Heart right ventricle (tissue), 16 donors: ENCODE results near the gene HCN2. TPM values are rescaled to one million over a fixed set of nuclear protein-coding genes. Genes with fewer than 3 reads are reported as not detected.

ENCODE experiments used
- ATAC-seq, 8 donors: fragments of 200-7000 bp; cut with Tn5 transposase; one replicate each; pipeline ENCODE4 v1.9.1; 2020; ENCODE audit warnings: mild to moderate bottlenecking in 8 of 8, moderate library complexity in 8 of 8, moderate number of reproducible peaks in 1 of 8
- DNase-seq, 2 donors: peaks; one replicate each; pipeline ENCODE4 v3.0.0-alpha.2; 2020
- H3K27ac ChIP-seq, 10 donors: fragments of 200-600 bp; sonication (generic) in 2 of 10; one replicate each; pipeline versions ENCODE4 v1.5.0 to v1.8.0; 2020 to 2022; ENCODE audit warnings: mild to moderate bottlenecking in 3 of 10
- H3K27me3 ChIP-seq, 7 donors: fragments of 200-600 bp; one replicate each; pipeline ENCODE4 v1.8.0; 2021 to 2022; ENCODE audit warnings: mild to moderate bottlenecking in 2 of 7
- H3K36me3 ChIP-seq, 9 donors: fragments of 200-600 bp; sonication (generic) in 1 of 9; one replicate each; pipeline versions ENCODE4 v1.5.0 to v1.8.0; 2020 to 2022; ENCODE audit warnings: mild to moderate bottlenecking in 2 of 9
- H3K4me1 ChIP-seq, 9 donors: fragments of 200-600 bp; sonication (generic) in 1 of 9; one replicate each; pipeline versions ENCODE4 v1.5.0 to v1.8.0; 2020 to 2022; ENCODE audit warnings: mild to moderate bottlenecking in 4 of 9
- H3K4me3 ChIP-seq, 10 donors: fragments of 200-600 bp; sonication (generic) in 2 of 10; one replicate each; pipeline versions ENCODE4 v1.5.0 to v1.8.0; 2020 to 2022; ENCODE audit warnings: mild to moderate bottlenecking in 7 of 10, moderate library complexity in 2 of 10
- H3K9me3 ChIP-seq, 11 donors: fragments of 200-600 bp in 10 of 11; sonication (generic) in 2 of 11; one replicate each; pipeline versions ENCODE4 v1.5.0 to v1.8.0; 2013 to 2022; ENCODE audit warnings: mild to moderate bottlenecking in 2 of 11, control low read depth in 1 of 11, moderate library complexity in 1 of 11
- WGBS, 2 donors: extraction: QIAGEN DNeasy Blood & Tissue Kit; methylation state at CpG; one replicate each; pipeline ENCODE4 v1.1.7; 2013; ENCODE audit warnings: inconsistent platforms in 1 of 2; 5-methylcytosine and 5-hydroxymethylcytosine counted together
- intact Hi-C, 10 donors: fragments of 100-400 bp; cut with DNase I; formaldehyde crosslinking; loops; one replicate each; pipeline versions ENCODE4 v1.11.1 to v1.14.2; 2022
- polyA plus RNA-seq, 2 donors: library from polyadenylated mRNA; stranded (reverse); fragments of 200-250 nt; gene quantifications; one replicate each; pipeline ENCODE4 v1.2.3, GENCODE V29; 2013
- total RNA-seq, 10 donors: library from RNA; stranded (reverse); fragmentation: NEBNext Ultra II Directional in 3 of 10; extraction: Animal tissue kit (Norgen Biotek cat#: 25700) in 3 of 10; gene quantifications; one replicate each; pipeline versions ENCODE4 v1.2.1 to v1.2.4, GENCODE V29; 2021 to 2023
- TF ChIP-seq, protein P1 (sequence below), 9 donors: fragments of 200-600 bp; sonication (generic) in 2 of 9; IDR thresholded peaks; one replicate each; pipeline versions ENCODE4 v1.5.0 to v1.8.0; 2021 to 2022; ENCODE audit warnings: antibody characterized with exemption in 9 of 9, mild to moderate bottlenecking in 5 of 9, moderate library complexity in 1 of 9
- donor health status: Arrhythmogenic right ventricular cardiomyopathy.
- donor health status: ischemic (EF 13 %, LVEDD 7.1; RV severe dilation, severe dysfunction).
- donor health status: healthy with polysubstance abuse.
- donor health status: DM: no; HTN: yes; CAD: no.
- donor health status: DM: no; HTN: no; CAD: no.
- donor health status: ischemic (EF 25% LVEDD 6.9; RV normal size, moderate dysfunction).
- donor health status: ischemic (EF 25% LVEDD 5.7; RV mildly dilated, moderate dysfunction).
- donor health status: healthy.
- donor health status: DM: yes; HTN: yes; CAD: no.
- donor health status: Ischemic cardiomyopathy.
- donor health status: ischemic (EF 35%, LVEDD 5.7; RV mildly dilated, moderate dysfunction).
- donor health status: nonischemic (EF 11% LVEDD 7.7; RV severe dilation, severe dysfunction).
- donor health status: DM: yes; HTN: yes; CAD: no.
- donor health status: PGD.
- donor health status: ischemic (EF 29% LVEDD 5.4; RV normal size, mild dysfunction).
- donor health status: nonischemic (EF 23%, LVEDD 6.1; RV moderate dilation, normal function).

HCN2 gene
- total and polyA plus RNA-seq, 12 donors, result 0.90 to 10.7 (median 4.8) TPM

- Histone ChIP-seq H3K4me3 (peak overlapping the region in 3 of 10 donors; percentile 12 to 24 (median 23)), H3K27ac (peak overlapping the region in 2 of 10 donors; percentile 5 to 56), H3K36me3 (no peaks in the 10 kb centered on the region), H3K9me3 (no peaks in the 10 kb centered on the region), H3K4me1 (peaks cover 4 to 34% (median 19%) of the 10 kb centered on the region in 9 donors), H3K27me3 (peaks cover 27 to 58% (median 50%) of the 10 kb centered on the region in 7 donors)
- DNase-seq (peak in 1 of 2 donors; percentile 13), ATAC-seq (no peak)
- 21 to 22% methylated on average over 53 to 54 of the region's 54 CpGs for WGBS, 2 donors
- TF ChIP-seq, protein P1, sequence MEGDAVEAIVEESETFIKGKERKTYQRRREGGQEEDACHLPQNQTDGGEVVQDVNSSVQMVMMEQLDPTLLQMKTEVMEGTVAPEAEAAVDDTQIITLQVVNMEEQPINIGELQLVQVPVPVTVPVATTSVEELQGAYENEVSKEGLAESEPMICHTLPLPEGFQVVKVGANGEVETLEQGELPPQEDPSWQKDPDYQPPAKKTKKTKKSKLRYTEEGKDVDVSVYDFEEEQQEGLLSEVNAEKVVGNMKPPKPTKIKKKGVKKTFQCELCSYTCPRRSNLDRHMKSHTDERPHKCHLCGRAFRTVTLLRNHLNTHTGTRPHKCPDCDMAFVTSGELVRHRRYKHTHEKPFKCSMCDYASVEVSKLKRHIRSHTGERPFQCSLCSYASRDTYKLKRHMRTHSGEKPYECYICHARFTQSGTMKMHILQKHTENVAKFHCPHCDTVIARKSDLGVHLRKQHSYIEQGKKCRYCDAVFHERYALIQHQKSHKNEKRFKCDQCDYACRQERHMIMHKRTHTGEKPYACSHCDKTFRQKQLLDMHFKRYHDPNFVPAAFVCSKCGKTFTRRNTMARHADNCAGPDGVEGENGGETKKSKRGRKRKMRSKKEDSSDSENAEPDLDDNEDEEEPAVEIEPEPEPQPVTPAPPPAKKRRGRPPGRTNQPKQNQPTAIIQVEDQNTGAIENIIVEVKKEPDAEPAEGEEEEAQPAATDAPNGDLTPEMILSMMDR (IDR thresholded peaks at IDR 0.05), result no peak
- intact Hi-C loops, result loop anchor here in 1 of 10 donors (5.0 kb wide), 2 partner anchors 68 to 148 kb away; no protein-coding TSS in a partner anchor
Measured at GRCh38 chr19:588741-589692, 664 bp upstream of the HCN2 start.

DNA sequence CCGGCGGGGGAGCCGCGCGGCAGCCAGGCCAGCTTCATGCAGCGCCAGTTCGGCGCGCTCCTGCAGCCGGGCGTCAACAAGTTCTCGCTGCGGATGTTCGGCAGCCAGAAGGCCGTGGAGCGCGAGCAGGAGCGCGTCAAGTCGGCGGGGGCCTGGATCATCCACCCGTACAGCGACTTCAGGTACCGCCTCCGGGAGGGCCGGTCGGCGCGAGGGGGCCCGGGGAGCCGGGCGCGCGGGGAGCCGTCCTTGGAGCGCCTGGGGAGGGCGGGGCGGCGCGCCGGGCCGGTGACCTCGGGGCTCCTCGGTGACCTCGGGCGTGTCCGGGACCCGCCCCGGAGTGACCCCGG is 690 bp downstream of the HCN2 start:
- intact Hi-C loops, result loop anchor here in 1 of 10 donors (10.0 kb wide), 1 partner anchor 144 kb away; no protein-coding TSS in a partner anchor
- Histone ChIP-seq H3K4me1 (peaks cover 3 to 28% (median 17%) of the 10 kb centered on the region in 9 donors), H3K36me3 (no peaks in the 10 kb centered on the region), H3K27ac (no peak overlapping the region), H3K27me3 (peaks cover 27 to 60% (median 50%) of the 10 kb centered on the region in 7 donors), H3K9me3 (no peaks in the 10 kb centered on the region), H3K4me3 (peak overlapping the region in 4 of 10 donors; percentile 12 to 31 (median 21))
- ATAC-seq (no peak), DNase-seq (no peak)
- TF ChIP-seq, protein P1 (IDR thresholded peaks at IDR 0.05), result no peak
- WGBS, 2 donors, result 2 to 3% methylated on average over 32 to 50 of the region's 50 CpGs

DNA sequence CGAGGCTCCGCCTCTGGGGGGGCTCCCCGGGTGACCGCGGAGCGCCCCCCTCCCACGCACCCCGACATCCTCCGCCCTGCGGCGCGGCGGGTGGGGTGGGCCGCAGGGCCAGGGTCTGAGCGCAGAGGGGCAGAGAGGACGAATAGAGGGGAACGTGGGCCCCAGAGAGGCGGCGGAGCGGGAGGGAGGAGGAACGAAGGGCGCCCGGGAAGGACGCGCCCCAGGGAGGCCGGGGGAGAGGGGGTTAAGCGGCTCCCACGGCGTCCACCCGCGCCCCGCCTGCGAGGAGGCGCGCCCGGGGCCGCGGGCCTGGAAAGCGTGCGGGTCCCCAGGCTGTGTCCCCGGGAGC is 1.0 kb downstream of the HCN2 start:
- TF ChIP-seq, protein P1 (IDR thresholded peaks at IDR 0.05), result no peak
- H3K4me1 ChIP-seq, result peaks cover 3 to 28% (median 17%) of the 10 kb centered on the region in 9 donors
- DNase-seq (no peak), ATAC-seq (no peak)
- H3K27me3 ChIP-seq, result peaks cover 27 to 60% (median 50%) of the 10 kb centered on the region in 7 donors
- no peak overlapping the region for H3K27ac ChIP-seq
- no peaks in the 10 kb centered on the region for H3K9me3 ChIP-seq
- intact Hi-C loops, result loop anchor here in 1 of 10 donors (10.0 kb wide), 1 partner anchor 144 kb away; no protein-coding TSS in a partner anchor
- WGBS, 2 donors, result 5 to 8% methylated on average over 11 to 41 of the region's 41 CpGs
- H3K36me3 ChIP-seq, result no peaks in the 10 kb centered on the region
- peak overlapping the region in 4 of 10 donors; percentile 12 to 31 (median 21) for H3K4me3 ChIP-seq

GRCh38 chr19:591099-591958 is 1.6 kb downstream of the HCN2 start:
- no peak overlapping the region for H3K27ac ChIP-seq
- peak in 6 of 8 donors; percentile 11 to 48 (median 36) for ATAC-seq

More at GRCh38 chr19:591099-591958, 1.6 kb downstream of the HCN2 start:
- peaks cover 27 to 60% (median 50%) of the 10 kb centered on the region in 7 donors for H3K27me3 ChIP-seq
- 29 to 36% methylated on average over 71 to 75 of the region's 75 CpGs for WGBS, 2 donors
- peaks cover 3 to 28% (median 17%) of the 10 kb centered on the region in 9 donors for H3K4me1 ChIP-seq
- intact Hi-C loops, result loop anchor here in 1 of 10 donors (10.0 kb wide), 1 partner anchor 143 kb away; no protein-coding TSS in a partner anchor
- H3K4me3 ChIP-seq, result peak overlapping the region in 2 of 10 donors; percentile 12 to 24
- H3K36me3 ChIP-seq, result no peaks in the 10 kb centered on the region
- no peak for DNase-seq
- no peaks in the 10 kb centered on the region for H3K9me3 ChIP-seq
- TF ChIP-seq, protein P1 (IDR thresholded peaks at IDR 0.05), result no peak
